GM13976 (cell line): ENCODE data around the gene HERC6.
"Not testable (repeated sequence)": the region's sequence is repeated elsewhere in the genome, so short reads cannot be mapped to it uniquely, and the experiment has no call there.

ENCODE experiments used
- DNase-seq: peaks from one replicate; pipeline ENCODE4 v3.0.0; 2012; ENCODE audit warnings: low spot score
- CTCF ChIP-seq: IDR thresholded peaks from 2 replicates; pipeline ENCODE4 v1.5.1; 2012; ENCODE audit warnings: borderline replicate concordance, mild to moderate bottlenecking; ENCODE audit not compliant: insufficient read depth; ENCODE audit errors: extremely low read depth, missing control alignments, control extremely low read depth
- in situ Hi-C: fragments of 300-500 bp; cut with MboI; formaldehyde crosslinking; loops from one replicate; pipeline ENCODE4 v1.12.0; 2022; ENCODE audit warnings: low sequenced_read_pairs, mixed read lengths, inconsistent platforms; ENCODE audit not compliant: unreplicated experiment

Gene HERC6

GRCh38 chr4:88360791-88361190 lies 17.9 kb upstream of the HERC6 start:
- in situ Hi-C loops, result no loop called here
- DNase-seq, result no peak
- TF ChIP-seq CTCF, result no peak

- DNase-seq, in situ Hi-C loops: not testable (repeated sequence)
Measured at GRCh38 chr4:88361217-88361773, 17.4 kb upstream of the HERC6 start.

- DNase-seq, result no peak
- in situ Hi-C loops, result no loop called here
- no peak for TF ChIP-seq CTCF
Measured at GRCh38 chr4:88366460-88366859, 12.2 kb upstream of the HERC6 start.

- no peak for TF ChIP-seq CTCF
- DNase-seq, result no peak
- in situ Hi-C loops, result no loop called here
Measured at GRCh38 chr4:88367826-88368225, 10.8 kb upstream of the HERC6 start.

GRCh38 chr4:88369180-88369812 lies 9.4 kb upstream of the HERC6 start:
- peak; percentile 25 for TF ChIP-seq CTCF
- in situ Hi-C loops, DNase-seq: not testable (repeated sequence)

- no peak for TF ChIP-seq CTCF
- in situ Hi-C loops, result no loop called here
- no peak for DNase-seq
Measured at GRCh38 chr4:88381123-88381522, 2.5 kb downstream of the HERC6 start.

GRCh38 chr4:88382621-88383020 lies 4.0 kb downstream of the HERC6 start:
- TF ChIP-seq CTCF, result no peak
- peak; percentile 27 for DNase-seq
- in situ Hi-C loops, result no loop called here
